Activated CD4-positive, alpha-beta T cell treated with anti-CD3 and anti-CD28 coated beads, Interleukin-2, amount 10 ng/mL, durations not matched to agents 7 days and 5 days (primary cell): ENCODE data around the gene RNF146. TPM values are rescaled to one million over a fixed set of nuclear protein-coding genes. Genes with fewer than 3 reads are reported as not detected.

Source experiments
- CTCF ChIA-PET: fragments of 350-600 bp; sonication (Branson Sonifier 250); formaldehyde crosslinking; loops from one replicate; lab custom pipeline; 2021; ENCODE audit warnings: antibody characterized with exemption; lab: Charles Lee
- POLR2A ChIA-PET: fragments of 350-600 bp; sonication (Branson Sonifier 250); formaldehyde crosslinking; loops from one replicate; lab custom pipeline; 2021; ENCODE audit warnings: antibody characterized with exemption; lab: Charles Lee
- DNase-seq: peaks from one replicate; pipeline ENCODE4 v3.0.0-alpha.2; 2020
- H3K27ac Mint-ChIP-seq: one replicate; pipeline ENCODE4 v1.8.0; 2021; ENCODE audit warnings: mild to moderate bottlenecking, moderate library complexity, mixed read lengths
- H3K27me3 Mint-ChIP-seq: one replicate; pipeline ENCODE4 v1.8.0; 2021; ENCODE audit warnings: mixed read lengths
- H3K36me3 Mint-ChIP-seq: one replicate; pipeline ENCODE4 v1.8.0; 2021; ENCODE audit warnings: low read depth, mixed read lengths
- H3K4me1 Mint-ChIP-seq: one replicate; pipeline ENCODE4 v1.8.0; 2021; ENCODE audit warnings: mixed read lengths
- H3K4me3 Mint-ChIP-seq: one replicate; pipeline ENCODE4 v1.8.0; 2021; ENCODE audit warnings: mild to moderate bottlenecking, moderate library complexity, mixed read lengths
- H3K9me3 Mint-ChIP-seq: one replicate; pipeline ENCODE4 v1.8.0; 2021; ENCODE audit warnings: mixed read lengths
- total RNA-seq, 2 experiments: library from RNA; stranded (reverse); gene quantifications; one replicate each; pipeline ENCODE4 v1.2.3, GENCODE V29; 2021

The RNF146 gene
- total RNA-seq, 2 experiments from 2014 or later, result 22.4 to 25.8 TPM

DNA sequence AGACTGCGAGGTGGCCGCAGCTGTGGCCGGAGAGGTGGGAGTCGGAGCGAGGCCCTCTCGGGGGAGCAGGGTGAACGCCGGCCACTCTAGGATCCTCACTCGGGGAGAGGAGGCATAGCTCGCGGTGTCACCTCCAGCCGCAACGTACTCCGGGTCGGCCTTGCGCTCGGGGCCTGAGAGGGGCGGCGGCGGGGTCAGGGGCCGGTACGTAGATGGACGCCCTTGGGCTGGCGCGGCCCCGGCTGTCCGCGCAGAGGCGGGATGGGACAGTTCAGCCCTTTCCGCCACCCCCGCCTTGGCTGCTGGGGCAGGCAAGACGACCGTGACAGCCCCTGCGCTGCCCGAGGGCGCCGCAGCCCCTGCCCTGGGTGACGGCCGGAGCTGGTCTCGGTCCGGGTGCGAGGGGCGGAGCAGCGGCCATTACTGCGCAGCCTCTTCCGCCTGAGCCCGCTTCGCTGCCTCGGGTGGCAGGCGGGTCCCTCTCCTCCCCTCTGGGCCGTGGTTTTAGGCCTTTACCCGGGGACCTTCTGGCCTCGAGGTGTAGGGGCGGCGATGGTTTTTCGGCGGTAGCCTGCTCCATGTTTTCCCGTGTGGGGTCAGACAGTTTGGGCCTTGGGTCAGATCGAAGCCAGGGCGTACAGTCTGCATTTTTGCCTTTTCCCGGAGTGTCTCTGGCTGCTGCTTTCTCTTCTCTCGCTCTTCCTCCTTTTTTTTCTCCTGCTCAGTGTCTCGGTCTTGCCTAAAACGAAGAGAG lies 405 bp downstream of the RNF146 start:
- peaks cover 13% of the 10 kb centered on the region for H3K36me3 Mint-ChIP-seq
- ChIA-PET POLR2A (interaction anchor here (0.7 kb wide), 2 partner anchors 34 to 249 kb away, joined by 3 to 6 read pairs; no protein-coding TSS in a partner anchor), CTCF (interaction anchor here (0.9 to 2.5 kb wide), 15 partner anchors 9 to 272 kb away, joined by 3 to 16 read pairs (median 4); no protein-coding TSS in a partner anchor)
- peak overlapping the region; percentile 99 for H3K4me3 Mint-ChIP-seq
- peak; percentile 46 for DNase-seq
- peaks cover 4% of the 10 kb centered on the region for H3K27me3 Mint-ChIP-seq
- H3K4me1 Mint-ChIP-seq, result peaks cover 42% of the 10 kb centered on the region
- no peaks in the 10 kb centered on the region for H3K9me3 Mint-ChIP-seq
- peak overlapping the region; percentile 99 for H3K27ac Mint-ChIP-seq

DNA sequence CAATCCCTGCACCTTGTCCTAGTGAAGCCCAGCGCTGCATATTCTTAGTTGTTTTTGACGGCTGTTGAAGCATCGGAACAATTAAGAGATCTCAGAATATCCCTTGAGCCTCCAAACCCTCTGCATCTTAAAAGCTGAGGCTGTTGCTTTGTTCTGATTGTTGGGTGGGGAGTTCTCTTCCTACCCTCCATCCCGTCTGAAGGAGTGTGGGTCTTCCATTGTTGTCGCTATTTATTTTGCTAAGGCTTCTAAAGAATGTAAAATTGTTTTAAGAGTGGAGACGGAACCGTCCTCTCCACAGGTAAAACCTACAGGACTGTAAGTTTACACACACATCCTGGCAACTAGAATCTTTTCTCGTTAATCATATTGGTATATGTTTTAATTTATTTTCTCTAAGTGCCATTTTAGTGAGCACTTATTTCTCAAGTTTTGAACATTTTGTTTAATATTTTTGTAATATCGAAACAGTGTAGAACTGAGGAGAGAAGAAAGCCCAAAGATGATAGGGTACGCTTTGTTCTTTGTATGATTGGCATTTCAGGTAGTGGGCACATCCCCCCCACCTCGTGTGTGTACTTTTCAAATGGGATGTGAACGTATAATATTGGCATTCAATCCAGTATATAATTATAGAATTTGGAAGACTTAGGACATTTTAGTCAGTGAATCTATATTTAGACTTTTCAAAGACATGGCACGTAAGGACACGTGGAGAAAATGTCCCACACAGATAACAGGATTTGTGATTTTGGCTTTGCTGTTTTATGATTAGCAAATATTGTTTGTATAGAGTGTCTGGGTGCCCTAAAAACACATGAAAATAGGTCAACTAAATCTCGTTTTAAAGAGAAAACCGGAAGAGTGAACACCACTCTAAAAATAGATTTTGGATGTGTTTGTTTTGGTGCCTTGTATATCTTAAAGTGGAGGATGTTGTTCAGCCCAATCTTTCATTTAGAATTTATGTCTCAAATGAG lies 1.3 kb downstream of the RNF146 start:
- H3K27ac Mint-ChIP-seq, result peak overlapping the region; percentile 99
- H3K27me3 Mint-ChIP-seq, result peaks cover 3% of the 10 kb centered on the region
- peak; percentile 8 for DNase-seq
- ChIA-PET CTCF (interaction anchor here (2.2 to 2.5 kb wide), 2 partner anchors 8 to 51 kb away, joined by 6 to 16 read pairs; no protein-coding TSS in a partner anchor), POLR2A (interaction anchor here (0.7 kb wide), 1 partner anchor 102 kb away, joined by 9 read pairs; no protein-coding TSS in a partner anchor)
- H3K9me3 Mint-ChIP-seq, result no peaks in the 10 kb centered on the region
- H3K36me3 Mint-ChIP-seq, result peaks cover 13% of the 10 kb centered on the region
- peaks cover 44% of the 10 kb centered on the region for H3K4me1 Mint-ChIP-seq
- peak overlapping the region; percentile 99 for H3K4me3 Mint-ChIP-seq

DNA sequence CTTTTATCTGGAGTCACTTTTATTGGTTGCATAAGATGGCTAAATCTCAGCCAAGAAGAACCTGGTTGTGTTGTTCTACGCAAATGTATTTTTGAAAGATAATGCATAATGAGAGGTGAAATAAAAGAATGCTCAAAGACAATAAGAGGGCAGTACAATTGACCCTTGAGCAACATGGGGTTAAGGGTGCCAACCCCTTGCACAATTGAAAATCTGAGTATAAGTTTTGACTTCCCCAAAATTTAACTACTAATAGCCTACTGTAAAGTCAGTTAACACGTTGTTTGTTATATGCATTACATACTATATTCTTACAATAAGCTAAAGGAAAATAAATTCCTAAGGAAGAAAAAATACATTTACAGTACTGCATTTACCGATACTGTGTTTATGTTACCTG lies 5.9 kb downstream of the RNF146 start:
- no peak for DNase-seq
- H3K36me3 Mint-ChIP-seq, result peaks cover 10% of the 10 kb centered on the region
- ChIA-PET CTCF (no interaction called here), POLR2A (no interaction called here)
- H3K27ac Mint-ChIP-seq, result no peak overlapping the region
- no peak overlapping the region for H3K4me3 Mint-ChIP-seq
- no peaks in the 10 kb centered on the region for H3K9me3 Mint-ChIP-seq
- H3K4me1 Mint-ChIP-seq, result peaks cover 28% of the 10 kb centered on the region
- no peaks in the 10 kb centered on the region for H3K27me3 Mint-ChIP-seq

DNA sequence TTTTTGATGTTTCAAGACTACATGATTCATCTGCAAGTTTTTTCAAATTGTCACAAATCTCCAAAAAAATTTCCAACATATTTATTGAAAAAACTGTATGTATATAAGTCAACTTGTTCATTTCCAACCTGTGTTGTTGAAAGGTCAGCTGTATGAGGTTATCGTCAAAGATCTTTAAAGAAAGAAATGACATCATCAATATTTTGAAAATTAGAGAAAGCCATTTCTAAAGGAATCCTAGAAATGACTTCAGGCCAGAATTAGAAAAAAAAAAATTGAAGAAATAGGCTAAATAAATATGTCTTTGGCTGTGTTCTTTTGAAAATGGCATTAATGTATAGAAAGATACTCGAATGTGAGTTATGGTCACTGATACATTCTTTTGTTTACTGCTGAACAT lies 6.8 kb downstream of the RNF146 start:
- no peaks in the 10 kb centered on the region for H3K27me3 Mint-ChIP-seq
- POLR2A ChIA-PET, result no interaction called here
- H3K4me3 Mint-ChIP-seq, result no peak overlapping the region
- peaks cover 10% of the 10 kb centered on the region for H3K36me3 Mint-ChIP-seq
- H3K27ac Mint-ChIP-seq, result no peak overlapping the region
- H3K9me3 Mint-ChIP-seq, result no peaks in the 10 kb centered on the region
- DNase-seq, result no peak
- CTCF ChIA-PET, result no interaction called here
- peaks cover 21% of the 10 kb centered on the region for H3K4me1 Mint-ChIP-seq

DNA sequence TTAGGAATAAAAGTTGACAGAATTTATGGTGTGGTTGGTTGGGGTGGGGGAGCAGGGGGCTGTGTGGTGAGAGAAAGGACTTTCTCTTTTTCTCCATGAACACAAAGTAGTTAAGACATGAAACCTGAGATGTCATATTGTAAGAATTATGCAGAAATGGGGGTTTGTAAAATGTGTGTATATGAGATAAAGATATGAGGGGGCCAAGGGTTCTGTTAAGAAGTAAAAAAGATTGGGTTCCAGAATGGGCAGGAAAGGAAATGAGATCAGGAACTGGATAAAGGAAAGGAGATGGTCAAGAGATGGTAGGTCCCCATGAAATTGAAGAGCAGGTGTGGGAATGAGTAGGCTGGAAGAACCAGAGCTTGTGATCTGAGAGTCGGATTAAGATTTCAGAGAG lies 9.7 kb downstream of the RNF146 start:
- no peak overlapping the region for H3K27ac Mint-ChIP-seq
- peaks cover under 1% of the 10 kb centered on the region for H3K36me3 Mint-ChIP-seq
- no peak for DNase-seq
- no peak overlapping the region for H3K4me3 Mint-ChIP-seq
- ChIA-PET POLR2A (no interaction called here), CTCF (interaction anchor here (0.9 to 2.8 kb wide), 2 partner anchors 10 to 13 kb away, joined by 3 to 16 read pairs; partner anchors contain the start of gene RNF146)
- peaks cover 5% of the 10 kb centered on the region for H3K4me1 Mint-ChIP-seq
- H3K27me3 Mint-ChIP-seq, result no peaks in the 10 kb centered on the region
- H3K9me3 Mint-ChIP-seq, result no peaks in the 10 kb centered on the region

DNA sequence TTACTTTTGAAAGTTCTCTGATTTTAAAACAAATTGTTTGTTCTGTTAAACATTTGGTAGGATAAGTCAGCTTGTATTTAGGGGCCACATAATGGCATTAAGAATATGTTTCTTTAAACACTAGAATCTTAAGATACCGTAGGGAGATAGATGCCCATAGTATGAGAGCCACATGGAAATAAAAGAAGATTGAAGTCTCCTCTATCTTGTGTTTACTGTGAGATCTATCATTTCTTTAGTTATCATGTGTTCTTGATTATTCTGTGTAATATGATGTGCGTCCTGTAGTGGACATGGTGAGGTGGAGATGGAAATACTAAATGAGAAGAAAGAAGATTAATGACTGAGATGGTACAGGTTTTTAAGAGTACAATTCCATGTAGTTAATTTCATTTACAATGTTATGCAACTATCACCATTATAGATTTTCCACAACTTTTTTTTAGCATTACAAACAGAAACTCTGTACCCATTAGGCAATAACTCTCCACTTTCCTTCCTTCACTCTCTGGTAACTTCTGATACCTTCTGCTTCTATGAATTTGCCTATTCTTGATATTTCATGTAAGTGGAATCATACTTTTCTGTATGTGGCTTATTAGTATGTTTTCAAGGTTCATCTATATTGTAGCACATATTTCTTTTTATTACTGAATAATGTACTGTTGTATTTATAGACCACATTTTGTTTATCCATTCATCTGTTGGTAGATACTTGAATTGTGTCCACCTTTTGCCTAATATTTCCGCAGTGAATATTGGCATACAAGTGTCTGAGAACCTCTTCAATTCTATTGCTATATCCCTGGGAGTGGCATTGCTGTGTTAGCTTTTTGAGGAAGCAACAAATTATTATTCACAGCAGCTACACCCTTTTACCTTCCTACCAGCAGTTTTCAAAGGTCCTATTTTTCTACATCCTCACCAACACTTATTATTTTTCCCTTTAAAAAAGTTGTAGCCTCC lies 11.5 kb downstream of the RNF146 start:
- Mint-ChIP-seq H3K4me1 (peaks cover 2% of the 10 kb centered on the region), H3K27ac (no peak overlapping the region), H3K27me3 (no peaks in the 10 kb centered on the region), H3K9me3 (no peaks in the 10 kb centered on the region), H3K36me3 (peaks cover 10% of the 10 kb centered on the region), H3K4me3 (no peak overlapping the region)
- CTCF ChIA-PET, result interaction anchor here (1.0 kb wide), 1 partner anchor 13 kb away, joined by 6 read pairs; no protein-coding TSS in a partner anchor
- no peak for DNase-seq
- POLR2A ChIA-PET, result no interaction called here

DNA sequence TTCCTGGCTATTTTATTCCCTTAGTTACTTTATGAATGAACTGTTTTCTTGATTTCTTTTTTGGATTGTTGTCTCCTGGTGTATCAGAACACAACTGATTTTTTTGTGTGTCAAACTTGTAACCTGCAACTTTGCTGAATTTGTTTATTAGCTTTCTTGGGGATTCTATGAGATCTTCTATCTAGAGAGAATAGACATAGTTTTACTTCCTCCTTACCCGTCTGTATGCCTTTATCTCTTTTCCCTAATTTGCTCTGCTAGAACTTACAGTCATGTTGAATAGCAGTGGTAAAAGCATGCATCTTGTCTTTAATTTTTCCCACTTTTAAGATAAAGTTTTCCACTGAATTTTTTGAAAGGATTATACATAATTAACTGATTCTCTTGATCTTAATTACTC lies 13.2 kb downstream of the RNF146 start:
- Mint-ChIP-seq H3K4me3 (no peak overlapping the region), H3K27ac (no peak overlapping the region), H3K9me3 (no peaks in the 10 kb centered on the region), H3K27me3 (no peaks in the 10 kb centered on the region), H3K4me1 (peaks cover 1% of the 10 kb centered on the region), H3K36me3 (peaks cover 20% of the 10 kb centered on the region)
- CTCF ChIA-PET, result interaction anchor here (0.5 to 1.5 kb wide), 2 partner anchors 16 to 237 kb away, joined by 3 to 4 read pairs; no protein-coding TSS in a partner anchor
- POLR2A ChIA-PET, result no interaction called here
- DNase-seq, result no peak

DNA sequence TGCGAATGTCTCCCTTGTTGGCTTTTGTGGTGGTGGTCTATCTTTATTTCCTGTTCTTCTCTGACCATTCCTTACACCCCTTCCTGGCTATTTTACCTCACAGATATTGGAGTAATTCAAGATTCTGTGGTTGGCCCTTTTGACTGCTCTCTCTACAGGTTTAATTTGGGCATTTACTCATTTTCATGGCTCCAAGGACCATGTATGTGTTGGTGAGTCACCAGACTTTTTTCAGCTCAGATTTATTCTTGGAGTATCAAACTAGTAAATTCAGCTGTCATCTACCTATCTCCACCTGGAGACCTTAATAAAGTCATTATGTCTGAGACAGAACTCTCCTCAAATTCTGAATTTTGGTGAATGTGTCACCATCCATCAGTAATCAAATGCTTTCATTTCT lies 15.5 kb downstream of the RNF146 start:
- CTCF ChIA-PET, result no interaction called here
- no peaks in the 10 kb centered on the region for H3K9me3 Mint-ChIP-seq
- H3K36me3 Mint-ChIP-seq, result peaks cover 39% of the 10 kb centered on the region
- DNase-seq, result no peak
- H3K27ac Mint-ChIP-seq, result no peak overlapping the region
- no peaks in the 10 kb centered on the region for H3K27me3 Mint-ChIP-seq
- POLR2A ChIA-PET, result interaction anchor here (0.7 kb wide), 1 partner anchor 38 kb away, joined by 3 read pairs; no protein-coding TSS in a partner anchor
- H3K4me1 Mint-ChIP-seq, result no peaks in the 10 kb centered on the region
- no peak overlapping the region for H3K4me3 Mint-ChIP-seq

DNA sequence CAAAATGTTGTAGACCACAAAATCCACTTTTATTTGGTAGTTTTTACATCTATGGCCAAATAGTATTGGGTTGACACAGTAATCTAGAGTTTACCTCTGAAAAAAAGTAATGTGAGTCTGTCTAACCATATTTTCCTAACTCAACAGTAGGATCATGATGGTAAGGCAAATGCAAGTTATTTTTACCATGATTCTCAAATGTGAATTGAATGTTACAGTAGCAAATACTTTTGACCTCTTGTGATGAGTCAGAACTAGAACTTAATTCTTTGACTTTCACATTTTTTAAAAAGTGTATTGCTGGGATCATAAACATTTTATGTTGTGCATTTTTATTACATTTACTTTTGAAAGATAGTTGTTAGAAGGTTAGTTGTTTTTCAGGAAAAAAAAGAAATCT lies 22.0 kb downstream of the RNF146 start:
- peaks cover 2% of the 10 kb centered on the region for H3K9me3 Mint-ChIP-seq
- DNase-seq, result no peak
- H3K27ac Mint-ChIP-seq, result no peak overlapping the region
- CTCF ChIA-PET, result interaction anchor here (1.1 kb wide), 1 partner anchor 13 kb away, joined by 3 read pairs; no protein-coding TSS in a partner anchor
- POLR2A ChIA-PET, result no interaction called here
- no peak overlapping the region for H3K4me3 Mint-ChIP-seq
- H3K4me1 Mint-ChIP-seq, result peaks cover 22% of the 10 kb centered on the region
- no peaks in the 10 kb centered on the region for H3K27me3 Mint-ChIP-seq
- H3K36me3 Mint-ChIP-seq, result peaks cover 57% of the 10 kb centered on the region

DNA sequence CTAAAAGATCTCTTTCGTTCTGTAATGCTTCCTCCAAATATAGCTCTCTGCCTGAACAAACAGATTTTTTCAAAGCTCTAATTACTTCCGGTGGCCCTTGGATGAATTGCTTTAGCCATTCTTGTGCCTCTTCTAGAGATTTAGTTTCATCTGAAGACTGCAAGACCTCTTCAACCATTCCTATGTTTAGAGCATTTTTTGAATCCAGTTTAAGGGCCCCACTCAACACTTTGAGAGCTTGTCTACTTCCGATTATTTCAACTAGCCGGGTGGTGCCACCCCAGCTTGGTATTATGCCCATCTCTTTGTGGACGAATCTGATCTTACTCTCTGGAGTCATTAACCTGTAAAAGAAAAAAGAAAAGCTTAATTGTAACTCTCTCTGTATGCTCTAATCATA lies 23.3 kb downstream of the RNF146 start:
- H3K36me3 Mint-ChIP-seq, result peaks cover 56% of the 10 kb centered on the region
- H3K27ac Mint-ChIP-seq, result no peak overlapping the region
- CTCF ChIA-PET, result interaction anchor here (1.1 to 1.7 kb wide), 4 partner anchors 11 to 227 kb away, joined by 3 to 7 read pairs (median 6); no protein-coding TSS in a partner anchor
- H3K27me3 Mint-ChIP-seq, result no peaks in the 10 kb centered on the region
- peaks cover 2% of the 10 kb centered on the region for H3K9me3 Mint-ChIP-seq
- POLR2A ChIA-PET, result interaction anchor here (0.7 kb wide), 1 partner anchor 204 kb away, joined by 3 read pairs; no protein-coding TSS in a partner anchor
- no peak overlapping the region for H3K4me3 Mint-ChIP-seq
- DNase-seq, result no peak
- H3K4me1 Mint-ChIP-seq, result peaks cover 22% of the 10 kb centered on the region

DNA sequence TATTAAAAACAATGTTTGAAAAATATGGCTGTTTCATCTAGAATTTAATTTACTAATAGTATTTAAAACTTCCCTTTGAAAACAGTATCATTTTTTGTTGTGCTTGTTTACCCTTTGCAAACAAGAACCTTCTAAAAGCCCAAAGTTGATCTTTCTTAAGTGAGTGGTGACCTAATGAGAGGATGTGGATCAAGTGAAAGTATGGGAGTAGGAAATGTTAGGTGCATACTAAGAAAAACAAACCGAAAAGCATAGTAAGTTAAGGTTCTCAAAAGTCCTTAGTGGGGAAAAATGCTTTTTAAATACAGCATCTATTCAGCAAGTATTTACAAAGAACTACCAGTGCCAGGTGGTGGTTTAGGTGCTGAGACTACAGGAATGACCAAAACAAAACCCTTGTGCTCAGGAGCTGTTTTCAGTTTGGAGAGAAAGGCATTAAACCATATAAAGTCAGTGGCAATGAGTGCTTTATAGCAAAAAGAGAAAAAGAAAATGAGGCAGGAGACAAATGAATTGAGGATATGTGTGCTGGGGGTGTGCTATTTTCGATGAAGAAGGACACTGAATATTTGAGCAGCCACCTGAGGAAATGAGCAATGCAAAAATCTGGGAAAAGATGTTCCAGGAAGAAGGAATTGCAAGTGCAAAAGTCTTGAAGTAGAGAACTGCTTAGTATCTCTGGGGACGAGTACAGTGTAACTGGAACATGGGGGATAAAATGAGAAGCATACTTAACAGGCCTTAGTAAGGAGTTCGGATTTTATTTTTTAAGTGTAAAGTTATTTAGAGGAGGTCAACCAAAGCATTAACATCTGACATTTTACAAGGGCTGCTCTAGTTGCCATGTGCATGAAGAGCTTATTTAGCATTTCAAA lies 24.0 kb downstream of the RNF146 start:
- H3K4me1 Mint-ChIP-seq, result peaks cover 22% of the 10 kb centered on the region
- H3K36me3 Mint-ChIP-seq, result peaks cover 55% of the 10 kb centered on the region
- H3K27me3 Mint-ChIP-seq, result no peaks in the 10 kb centered on the region
- no peak overlapping the region for H3K4me3 Mint-ChIP-seq
- peaks cover 2% of the 10 kb centered on the region for H3K9me3 Mint-ChIP-seq
- no peak for DNase-seq
- ChIA-PET CTCF (interaction anchor here (0.8 to 2.1 kb wide), 9 partner anchors 11 to 963 kb away, joined by 3 to 9 read pairs (median 5); partner anchors contain the start of gene RNF146), POLR2A (interaction anchor here (0.6 to 0.7 kb wide), 2 partner anchors 203 to 451 kb away, joined by 3 to 4 read pairs; no protein-coding TSS in a partner anchor)
- H3K27ac Mint-ChIP-seq, result no peak overlapping the region
